ENCODE data around the gene PACS2. TPM values are rescaled to one million over a fixed set of nuclear protein-coding genes. Genes with fewer than 3 reads are reported as not detected.

PACS2 gene
- total RNA-seq, 4 donors from 2014 or later = 61.5 to 91.1 (median 74.7) TPM

DNA sequence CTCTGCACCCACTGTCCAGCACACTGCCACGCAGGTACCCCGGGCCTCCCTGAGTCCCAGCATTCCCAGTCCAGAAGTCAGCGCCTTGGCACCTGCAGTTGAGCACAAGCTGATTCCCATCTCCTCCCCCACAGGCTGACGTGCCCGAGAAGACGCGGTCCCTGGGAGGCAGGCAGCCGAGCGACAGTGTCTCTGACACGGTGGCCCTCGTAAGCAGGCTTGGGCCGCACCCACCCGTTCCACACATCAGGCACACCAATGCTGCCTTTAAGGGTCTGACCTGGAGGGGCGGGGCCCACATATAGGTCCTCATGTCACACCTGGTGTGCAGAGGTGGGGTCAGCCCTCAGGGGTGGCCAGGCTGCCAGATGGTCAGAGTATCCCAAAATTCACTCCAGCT lies 65.4 kb downstream of the PACS2 start:
- H3K36me3 ChIP-seq = peaks cover 0 to 63% of the 10 kb centered on the region in 2 donors

DNA sequence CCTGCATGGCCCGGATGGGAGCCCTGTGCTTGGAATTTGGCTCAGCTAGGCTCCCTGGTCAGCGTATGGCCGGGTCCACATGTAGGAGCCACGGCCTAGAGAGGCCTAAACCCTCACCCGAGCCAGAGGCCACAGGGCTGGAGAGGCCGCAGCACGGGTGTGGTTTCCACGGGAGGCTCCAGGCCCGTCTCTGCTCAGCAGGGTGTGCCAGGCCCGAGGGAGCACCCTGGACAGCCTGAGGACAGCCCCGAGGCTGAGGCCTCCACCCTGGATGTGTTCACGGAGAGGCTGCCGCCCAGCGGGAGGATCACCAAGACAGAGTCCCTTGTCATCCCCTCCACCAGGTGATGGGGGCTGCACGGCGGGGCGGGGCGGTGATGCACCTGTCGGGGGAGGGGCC lies 66.2 kb downstream of the PACS2 start:
- no CpG with 5 or more reads among the region's 19 CpGs for WGBS, 2 donors (ENCODE audit: low coverage in 1 of 2)
- TF ChIP-seq EP300 (IDR thresholded peaks at IDR 0.05) (no peak), POLR2A (IDR thresholded peaks at IDR 0.05) (no peak), POLR2AphosphoS5 (IDR thresholded peaks at IDR 0.05) (no peak)
- TF ChIP-seq, protein P1, sequence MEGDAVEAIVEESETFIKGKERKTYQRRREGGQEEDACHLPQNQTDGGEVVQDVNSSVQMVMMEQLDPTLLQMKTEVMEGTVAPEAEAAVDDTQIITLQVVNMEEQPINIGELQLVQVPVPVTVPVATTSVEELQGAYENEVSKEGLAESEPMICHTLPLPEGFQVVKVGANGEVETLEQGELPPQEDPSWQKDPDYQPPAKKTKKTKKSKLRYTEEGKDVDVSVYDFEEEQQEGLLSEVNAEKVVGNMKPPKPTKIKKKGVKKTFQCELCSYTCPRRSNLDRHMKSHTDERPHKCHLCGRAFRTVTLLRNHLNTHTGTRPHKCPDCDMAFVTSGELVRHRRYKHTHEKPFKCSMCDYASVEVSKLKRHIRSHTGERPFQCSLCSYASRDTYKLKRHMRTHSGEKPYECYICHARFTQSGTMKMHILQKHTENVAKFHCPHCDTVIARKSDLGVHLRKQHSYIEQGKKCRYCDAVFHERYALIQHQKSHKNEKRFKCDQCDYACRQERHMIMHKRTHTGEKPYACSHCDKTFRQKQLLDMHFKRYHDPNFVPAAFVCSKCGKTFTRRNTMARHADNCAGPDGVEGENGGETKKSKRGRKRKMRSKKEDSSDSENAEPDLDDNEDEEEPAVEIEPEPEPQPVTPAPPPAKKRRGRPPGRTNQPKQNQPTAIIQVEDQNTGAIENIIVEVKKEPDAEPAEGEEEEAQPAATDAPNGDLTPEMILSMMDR (IDR thresholded peaks at IDR 0.05) = no peak
- peaks cover 0 to 71% of the 10 kb centered on the region in 2 donors for H3K36me3 ChIP-seq
- H3K4me3 ChIP-seq = no peak overlapping the region
- no peak overlapping the region for H3K27ac ChIP-seq
- H3K9me3 ChIP-seq = no peaks in the 10 kb centered on the region
- H3K27me3 ChIP-seq = no peaks in the 10 kb centered on the region
- H3K4me1 ChIP-seq = no peaks in the 10 kb centered on the region
- ATAC-seq = no peak

More for the DNA sequence above, 65.4 kb downstream of the PACS2 start:
- H3K27me3 ChIP-seq = no peaks in the 10 kb centered on the region
- TF ChIP-seq EP300 (IDR thresholded peaks at IDR 0.05) (no peak), POLR2A (IDR thresholded peaks at IDR 0.05) (no peak), POLR2AphosphoS5 (IDR thresholded peaks at IDR 0.05) (no peak)
- TF ChIP-seq, protein P1 (IDR thresholded peaks at IDR 0.05) = no peak
- H3K4me1 ChIP-seq = no peaks in the 10 kb centered on the region
- no peaks in the 10 kb centered on the region for H3K9me3 ChIP-seq
- 74% methylated on average over 4 of the region's 14 CpGs; no CpG with 5 or more reads in 1 of the 2 donors for WGBS, 2 donors (ENCODE audit: low coverage in 1 of 2)
- H3K27ac ChIP-seq = no peak overlapping the region
- ATAC-seq = no peak
- H3K4me3 ChIP-seq = no peak overlapping the region

DNA sequence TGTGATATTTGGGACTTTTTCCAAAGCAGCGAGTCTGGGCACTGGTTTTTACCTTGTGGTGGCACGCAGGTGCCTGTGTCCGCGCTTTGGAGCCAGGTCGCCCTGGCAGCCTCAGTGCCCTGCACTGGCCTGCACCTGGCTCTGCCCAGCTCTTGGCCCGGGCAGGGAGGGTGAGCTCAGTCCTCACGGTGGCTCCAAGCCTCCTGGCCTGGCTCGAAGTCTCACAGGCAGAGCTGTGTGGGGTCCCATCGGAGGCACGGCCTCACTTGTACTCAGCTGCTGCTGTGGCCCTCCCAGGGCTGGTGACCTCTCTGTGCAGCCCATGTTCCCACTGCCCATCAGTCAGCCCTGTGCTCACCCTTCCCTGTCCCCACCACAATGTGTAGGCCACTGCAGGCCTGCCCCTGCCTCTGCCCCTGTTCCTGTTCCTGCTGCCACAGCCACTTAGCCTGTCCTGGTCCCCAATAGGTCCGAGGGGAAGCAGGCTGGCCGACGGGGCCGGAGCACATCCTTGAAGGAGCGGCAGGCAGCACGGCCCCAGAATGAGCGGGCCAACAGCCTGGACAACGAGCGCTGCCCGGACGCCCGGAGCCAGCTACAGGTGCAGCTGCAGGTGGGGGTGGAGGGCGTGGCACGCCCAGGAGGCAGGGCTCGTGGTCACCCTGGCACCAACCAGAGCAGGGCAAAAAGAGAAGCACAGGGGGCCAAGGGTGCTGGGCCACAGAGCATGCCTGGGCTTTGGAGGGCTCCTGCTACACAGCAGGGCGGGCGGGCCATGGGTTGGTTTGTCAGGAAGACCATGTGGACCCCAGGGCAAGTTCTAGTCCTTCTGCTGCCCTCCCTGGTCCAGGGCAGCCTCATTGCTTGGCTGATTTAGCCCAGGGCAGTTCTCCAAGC lies 67.1 kb downstream of the PACS2 start:
- no peaks in the 10 kb centered on the region for H3K27me3 ChIP-seq
- H3K36me3 ChIP-seq = peaks cover 0 to 80% of the 10 kb centered on the region in 2 donors
- H3K27ac ChIP-seq = no peak overlapping the region
- TF ChIP-seq, protein P1 (IDR thresholded peaks at IDR 0.05) = no peak
- no peak overlapping the region for H3K4me3 ChIP-seq
- H3K4me1 ChIP-seq = no peaks in the 10 kb centered on the region
- 94 to 100% methylated on average over 4 to 5 of the region's 27 CpGs for WGBS, 2 donors (ENCODE audit: low coverage in 1 of 2)
- no peaks in the 10 kb centered on the region for H3K9me3 ChIP-seq
- no peak for ATAC-seq

DNA sequence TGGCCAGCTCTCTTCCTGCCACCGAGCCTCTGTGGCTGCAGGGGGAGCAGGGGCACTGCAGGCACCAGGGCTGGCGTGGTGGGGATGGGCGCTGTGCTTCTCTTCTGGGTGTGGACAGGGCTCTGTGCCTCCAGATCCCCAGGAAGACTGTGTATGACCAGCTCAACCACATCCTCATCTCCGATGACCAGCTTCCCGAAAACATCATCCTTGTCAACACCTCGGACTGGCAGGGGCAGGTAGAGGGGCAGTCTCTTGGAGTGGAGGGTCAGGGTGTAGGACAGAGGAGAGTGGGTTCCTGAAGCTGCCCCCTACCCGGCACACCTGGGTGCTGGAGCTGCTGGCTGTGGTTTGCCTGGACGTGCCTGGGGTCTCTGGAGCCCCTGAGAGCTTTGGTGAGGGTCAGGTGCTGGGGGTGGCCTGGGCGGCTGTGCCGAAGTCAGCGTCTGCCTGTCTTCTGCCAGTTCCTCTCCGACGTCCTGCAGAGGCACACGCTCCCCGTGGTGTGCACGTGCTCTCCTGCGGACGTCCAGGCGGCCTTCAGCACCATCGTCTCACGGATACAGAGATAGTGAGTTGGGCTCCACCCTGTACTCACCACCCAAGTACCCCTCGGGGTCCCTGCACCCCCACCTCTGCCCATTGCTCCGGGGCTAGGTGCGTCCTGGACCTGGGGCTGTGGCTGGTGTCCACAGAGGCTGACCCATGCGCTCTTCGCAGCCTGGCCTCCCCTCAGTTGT lies 68.0 kb downstream of the PACS2 start:
- Histone ChIP-seq H3K27ac (no peak overlapping the region), H3K27me3 (no peaks in the 10 kb centered on the region), H3K4me1 (no peaks in the 10 kb centered on the region), H3K36me3 (peaks cover 0 to 89% of the 10 kb centered on the region in 2 donors), H3K9me3 (no peaks in the 10 kb centered on the region), H3K4me3 (no peak overlapping the region)
- no peak for TF ChIP-seq POLR2AphosphoS5 (IDR thresholded peaks at IDR 0.05)
- TF ChIP-seq EP300 (IDR thresholded peaks at IDR 0.05) = no peak
- TF ChIP-seq, protein P1 (IDR thresholded peaks at IDR 0.05) = no peak
- no peak for TF ChIP-seq POLR2A (IDR thresholded peaks at IDR 0.05)
- 90% methylated on average over 2 of the region's 26 CpGs; no CpG with 5 or more reads in 1 of the 2 donors for WGBS, 2 donors (ENCODE audit: low coverage in 1 of 2)
- no peak for ATAC-seq
